COR-L47 (cell line): ENCODE results near the gene DLAT.
"Not testable (repeated sequence)": the region's sequence is repeated elsewhere in the genome, so short reads cannot be mapped to it uniquely, and the experiment has no call there.

Experiments used
- DNase-seq: peaks from one replicate; lab custom pipeline; 2025; lab: John Stamatoyannopoulos, UW

The DLAT gene

GRCh38 chr11:112024773-112025678 is at the start of gene DLAT:
Gene DLAT, plus strand, starts transcription at chr11:112025408. Its CDS starts 65 bp downstream, at chr11:112025473.
- DNase-seq: peak; percentile 93

- no peak for DNase-seq
Measured at GRCh38 chr11:111976119-111976766, 49.0 kb upstream of the DLAT start.

GRCh38 chr11:111976767-111977145 is 48.5 kb upstream of the DLAT start:
- DNase-seq: no peak

- DNase-seq: peak; percentile 55
Measured at GRCh38 chr11:111977146-111978027, 47.8 kb upstream of the DLAT start.

- DNase-seq: no peak
Measured at GRCh38 chr11:111978028-111978771, 47.0 kb upstream of the DLAT start.

- no peak for DNase-seq
Measured at GRCh38 chr11:111980062-111980461, 45.1 kb upstream of the DLAT start.

GRCh38 chr11:111981270-111981669 is 43.9 kb upstream of the DLAT start:
- no peak for DNase-seq

- peak; percentile 60 for DNase-seq
Measured at GRCh38 chr11:111982019-111982464, 43.2 kb upstream of the DLAT start.

GRCh38 chr11:111982541-111983186 is 42.5 kb upstream of the DLAT start:
- DNase-seq: no peak

- no peak for DNase-seq
Measured at GRCh38 chr11:111983187-111983986, 41.8 kb upstream of the DLAT start.

GRCh38 chr11:111986589-111986988 is 38.6 kb upstream of the DLAT start:
- DNase-seq: no peak

GRCh38 chr11:111990381-111990780 is 34.8 kb upstream of the DLAT start:
- DNase-seq: no peak

- no peak for DNase-seq
Measured at GRCh38 chr11:111992206-111992855, 32.9 kb upstream of the DLAT start.

- no peak for DNase-seq
Measured at GRCh38 chr11:111996129-111996528, 29.1 kb upstream of the DLAT start.

- DNase-seq: not testable (repeated sequence)
Measured at GRCh38 chr11:111996669-111997068, 28.5 kb upstream of the DLAT start.

GRCh38 chr11:111999111-111999510 is 26.1 kb upstream of the DLAT start:
- DNase-seq: no peak

GRCh38 chr11:112000703-112001102 is 24.5 kb upstream of the DLAT start:
- no peak for DNase-seq

- no peak for DNase-seq
Measured at GRCh38 chr11:112002491-112003216, 22.6 kb upstream of the DLAT start.

GRCh38 chr11:112004389-112004788 is 20.8 kb upstream of the DLAT start:
- DNase-seq: no peak
